RWPE2 (cell line): ENCODE results near the gene TSPAN18.

Experiments
- ATAC-seq: fragments of 200-7000 bp; cut with Tn5 transposase; 3 replicates; pipeline ENCODE4 v1.9.1; 2021; ENCODE audit warnings: low read depth
- DNase-seq: peaks from one replicate; pipeline ENCODE4 v3.0.0-alpha.2; 2020; ENCODE audit warnings: low spot score
- H3K27ac ChIP-seq: fragments of 450-650 bp; 2 replicates; pipeline ENCODE4 v1.5.1; 2017; ENCODE audit warnings: mild to moderate bottlenecking; ENCODE audit not compliant: poor library complexity, severe bottlenecking
- H3K27me3 ChIP-seq: fragments of 250-450 bp; sonication (Bioruptor Pico); 2 replicates; pipeline ENCODE4 v1.5.1; 2021; ENCODE audit warnings: mild to moderate bottlenecking, moderate library complexity; ENCODE audit not compliant: insufficient read depth, poor library complexity, severe bottlenecking
- H3K36me3 ChIP-seq: fragments of 250-450 bp; sonication (Bioruptor Pico); 2 replicates; pipeline ENCODE4 v1.5.1; 2020; ENCODE audit warnings: low read depth, mild to moderate bottlenecking, moderate library complexity
- H3K4me1 ChIP-seq: fragments of 250-450 bp; sonication (Bioruptor Pico); 2 replicates; pipeline ENCODE4 v1.5.1; 2021; ENCODE audit warnings: mild to moderate bottlenecking, moderate library complexity; ENCODE audit not compliant: insufficient read depth, poor library complexity, severe bottlenecking
- H3K4me3 ChIP-seq: fragments of 250-450 bp; sonication (Bioruptor Pico); 2 replicates; pipeline ENCODE4 v1.5.1; 2021; ENCODE audit warnings: mild to moderate bottlenecking, moderate library complexity; ENCODE audit not compliant: severe bottlenecking
- H3K9me3 ChIP-seq: fragments of 250-450 bp; sonication (Bioruptor Pico); 2 replicates; pipeline ENCODE4 v1.5.1; 2021; ENCODE audit warnings: mild to moderate bottlenecking, moderate library complexity; ENCODE audit not compliant: severe bottlenecking
- CTCF ChIP-seq: fragments of 450-650 bp; IDR thresholded peaks from one replicate; pipeline ENCODE4 v1.5.1; 2017; ENCODE audit warnings: mild to moderate bottlenecking, moderate library complexity; ENCODE audit not compliant: poor library complexity, severe bottlenecking

Gene TSPAN18

DNA sequence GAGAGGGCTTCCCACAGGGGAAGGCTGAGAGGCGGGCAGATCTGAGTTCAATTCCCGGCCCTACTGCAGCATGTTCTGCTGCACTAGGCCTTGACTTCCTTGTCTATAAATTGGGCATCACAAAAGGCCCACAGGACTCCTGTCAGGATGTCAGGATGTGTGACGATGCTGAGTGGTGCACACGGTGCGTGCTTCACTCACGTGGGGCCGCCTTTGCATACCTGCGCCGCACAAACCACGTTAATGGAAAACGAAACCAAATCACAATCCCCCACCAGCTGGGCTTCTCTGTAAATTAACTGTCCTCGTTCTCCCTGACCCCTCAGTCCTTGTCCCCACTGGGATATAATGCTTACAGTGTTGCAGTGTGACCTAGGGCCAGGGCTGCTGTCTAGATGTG, 32.3 kb upstream of the TSPAN18 start:
- ATAC-seq, result no peak
- no peak overlapping the region for H3K4me3 ChIP-seq
- no peak overlapping the region for H3K27ac ChIP-seq
- H3K27me3 ChIP-seq, result no peaks in the 10 kb centered on the region
- H3K36me3 ChIP-seq, result no peaks in the 10 kb centered on the region
- no peaks in the 10 kb centered on the region for H3K4me1 ChIP-seq
- TF ChIP-seq CTCF, result no peak
- no peak for DNase-seq
- H3K9me3 ChIP-seq, result no peaks in the 10 kb centered on the region

DNA sequence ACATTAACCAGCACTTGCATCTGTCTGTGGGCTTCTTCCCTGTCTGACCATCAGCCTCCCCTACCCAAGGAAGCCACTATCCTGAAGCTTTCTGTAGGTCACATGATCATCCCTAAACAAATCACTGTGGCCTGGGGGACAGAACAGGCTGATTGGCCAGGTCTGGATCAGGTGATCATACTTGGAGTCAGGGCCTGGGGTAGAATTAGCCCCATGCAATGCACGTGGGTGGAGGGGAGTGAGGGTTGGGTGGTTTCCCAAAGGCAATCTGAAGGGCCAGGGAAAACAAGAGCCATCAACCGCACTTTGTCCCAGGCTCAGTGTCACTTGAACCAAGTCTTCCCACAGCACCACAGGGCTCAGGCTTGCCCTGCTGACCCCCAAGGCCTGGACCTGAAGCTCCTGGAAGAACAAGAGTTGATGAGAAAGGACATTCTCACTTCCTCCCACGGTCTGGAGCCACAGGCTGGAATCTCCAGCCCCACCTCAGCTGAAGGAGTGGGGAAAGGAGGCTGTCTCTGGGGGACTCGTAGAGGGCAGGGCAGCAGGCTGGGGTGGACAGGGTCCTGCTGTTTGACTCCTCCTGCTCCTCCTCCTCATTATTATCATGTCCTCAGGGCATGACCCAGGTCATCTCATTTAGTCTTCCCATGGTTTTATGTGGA, 31.5 kb upstream of the TSPAN18 start:
- H3K36me3 ChIP-seq, result no peaks in the 10 kb centered on the region
- H3K4me3 ChIP-seq, result no peak overlapping the region
- no peaks in the 10 kb centered on the region for H3K4me1 ChIP-seq
- no peak for TF ChIP-seq CTCF
- DNase-seq (no peak), ATAC-seq (no peak)
- H3K9me3 ChIP-seq, result no peaks in the 10 kb centered on the region
- H3K27me3 ChIP-seq, result no peaks in the 10 kb centered on the region
- H3K27ac ChIP-seq, result no peak overlapping the region

DNA sequence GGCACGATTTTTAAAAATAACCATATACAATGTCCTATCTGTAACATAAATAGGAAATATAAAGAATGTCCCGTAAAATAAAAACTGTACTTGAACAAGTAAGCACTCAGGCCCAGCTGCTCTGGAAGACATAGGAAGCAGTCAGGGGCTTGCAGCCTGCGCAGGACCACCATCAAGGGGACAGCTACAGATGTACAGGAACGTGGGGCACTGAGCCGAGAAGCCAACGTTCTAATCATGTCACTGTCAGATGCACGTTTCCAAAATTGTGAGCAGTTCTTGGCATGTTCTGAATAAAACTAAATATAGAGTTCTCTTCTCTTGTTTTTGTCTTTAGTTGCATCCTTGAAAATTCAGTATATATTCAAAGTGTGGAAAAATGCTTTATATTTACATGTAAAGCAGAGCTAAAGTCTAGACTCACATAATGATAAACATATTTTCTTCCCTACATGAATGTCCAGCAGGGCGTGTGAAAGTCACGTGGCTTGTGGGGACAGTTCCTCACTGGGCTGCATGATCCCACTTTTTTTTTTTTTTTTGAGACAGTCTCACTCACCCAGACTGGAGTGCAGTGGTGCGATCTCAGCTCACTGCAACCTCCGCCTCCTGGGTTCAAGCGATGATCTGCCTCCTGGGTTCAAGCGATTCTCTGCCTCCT, 28.4 kb upstream of the TSPAN18 start:
- no peak for DNase-seq
- Histone ChIP-seq H3K9me3 (no peaks in the 10 kb centered on the region), H3K4me1 (no peaks in the 10 kb centered on the region), H3K27me3 (no peaks in the 10 kb centered on the region), H3K36me3 (no peaks in the 10 kb centered on the region), H3K27ac (no peak overlapping the region), H3K4me3 (no peak overlapping the region)
- TF ChIP-seq CTCF, result no peak
- no peak for ATAC-seq

GRCh38 chr11:44699497-44700408, 27.0 kb upstream of the TSPAN18 start:
- Histone ChIP-seq H3K9me3 (peaks cover 4% of the 10 kb centered on the region), H3K4me3 (no peak overlapping the region), H3K4me1 (no peaks in the 10 kb centered on the region), H3K36me3 (no peaks in the 10 kb centered on the region), H3K27me3 (no peaks in the 10 kb centered on the region), H3K27ac (no peak overlapping the region)
- no peak for DNase-seq
- ATAC-seq, result no peak
- no peak for TF ChIP-seq CTCF
